Left renal cortex interstitium (tissue), 4 donors: ENCODE data around the gene CKMT1B. TPM values are rescaled to one million over a fixed set of nuclear protein-coding genes. Genes with fewer than 3 reads are reported as not detected.
"Not testable (repeated sequence)": the region's sequence is repeated elsewhere in the genome, so short reads cannot be mapped to it uniquely, and the experiment has no call there.

Experiments
- DNase-seq, 4 donors: peaks; one replicate each; pipeline ENCODE4 v3.0.0-alpha.2; 2013; ENCODE audit warnings: low read depth in 4 of 4, low spot score in 2 of 4, missing footprints in 1 of 4
- polyA plus RNA-seq, 4 donors: library from polyadenylated mRNA; unstranded; fragments of 120-200 nt; gene quantifications; one replicate each; pipeline ENCODE4 v1.2.1, GENCODE V29; 2013; ENCODE audit not compliant: insufficient read length in 4 of 4

The CKMT1B gene
- 1 to 10 TPM; 1.5 to 3.5 (median 2.6) TPM for polyA plus RNA-seq

DNA sequence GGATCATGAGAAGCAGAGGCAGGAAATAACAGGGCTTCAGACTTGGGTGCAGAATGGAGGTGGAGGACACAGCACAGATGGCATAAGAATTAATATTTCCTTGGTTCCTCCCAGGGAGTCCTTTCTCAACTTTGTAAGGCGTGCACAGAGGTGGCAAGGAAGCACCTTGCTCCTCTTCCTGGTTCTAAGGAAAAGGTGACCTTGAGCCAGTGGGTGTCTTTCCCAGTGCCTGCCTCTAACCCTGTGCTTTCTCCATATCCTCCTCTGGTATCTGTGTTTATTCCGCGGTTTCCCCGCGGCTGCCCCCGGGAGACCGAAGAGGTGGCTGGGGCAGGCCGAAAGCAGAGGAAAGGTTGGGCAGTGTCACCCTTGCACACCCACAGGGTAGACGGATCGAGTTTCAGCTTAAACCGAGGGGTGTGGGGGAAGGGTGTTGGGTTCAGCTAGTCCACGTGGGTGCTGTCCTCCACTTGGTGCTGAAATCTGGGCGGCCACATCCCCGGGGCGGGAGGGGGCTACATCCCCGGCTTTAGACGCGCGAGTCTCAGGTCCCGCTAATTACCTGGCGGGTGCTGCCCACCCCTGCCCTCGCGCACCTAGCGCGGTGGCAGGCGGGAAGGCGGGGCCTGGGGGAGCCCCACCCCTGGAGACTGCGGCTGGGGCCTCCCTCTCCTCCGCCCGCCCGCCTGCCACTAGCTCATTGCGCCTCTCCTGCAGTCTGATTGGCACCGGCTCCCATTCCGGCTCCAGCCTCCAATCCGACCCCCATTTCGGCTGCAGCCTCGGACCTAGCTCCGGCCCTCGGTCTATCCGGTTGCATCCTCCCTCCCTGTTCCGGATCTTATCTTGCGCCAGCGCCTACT lies at the start of gene CKMT1B:
Gene CKMT1B (plus strand): TSS at position 700 of the 863 bp plus-strand sequence. CDS start 192 bp downstream, outside the sequence.
- DNase-seq, result not testable (repeated sequence)

DNA sequence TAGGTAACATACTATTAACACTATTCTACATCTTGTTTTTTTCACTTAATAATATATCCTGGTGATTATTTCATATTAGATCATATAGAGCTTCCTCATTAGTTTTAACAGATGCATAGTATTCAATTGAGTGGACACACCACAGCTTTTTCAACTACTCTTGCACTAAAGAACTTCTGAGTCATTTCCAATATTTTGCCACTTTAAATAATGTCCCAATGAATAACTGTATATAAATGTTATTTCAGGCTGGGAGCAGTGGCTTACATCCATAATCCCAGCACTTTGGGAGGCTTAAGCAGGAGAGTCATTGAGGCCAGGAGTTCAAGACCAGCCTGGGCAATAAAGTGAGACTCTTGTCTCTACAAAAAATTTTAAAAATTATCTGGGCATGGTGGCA lies 49.6 kb upstream of the CKMT1B start:
- DNase-seq, result no peak

DNA sequence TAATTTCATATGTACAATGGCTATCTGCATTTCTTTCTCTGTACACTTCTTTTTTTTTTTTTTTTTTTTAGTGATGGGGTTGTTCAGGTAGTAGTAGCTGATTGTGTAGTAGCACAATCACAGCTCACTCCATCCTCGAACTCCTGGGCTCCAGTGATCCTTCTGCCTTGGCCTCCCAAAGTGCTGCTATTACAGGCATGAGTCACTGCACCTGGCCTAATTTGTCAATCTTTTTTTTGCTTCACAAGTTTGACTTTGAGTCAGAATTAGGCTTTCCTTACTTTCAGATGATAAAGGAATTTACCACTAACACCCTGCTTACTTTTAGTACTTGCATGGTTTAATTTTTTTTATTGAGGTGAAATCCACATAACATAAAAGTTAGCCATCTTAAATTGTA lies 48.4 kb upstream of the CKMT1B start:
- no peak for DNase-seq

DNA sequence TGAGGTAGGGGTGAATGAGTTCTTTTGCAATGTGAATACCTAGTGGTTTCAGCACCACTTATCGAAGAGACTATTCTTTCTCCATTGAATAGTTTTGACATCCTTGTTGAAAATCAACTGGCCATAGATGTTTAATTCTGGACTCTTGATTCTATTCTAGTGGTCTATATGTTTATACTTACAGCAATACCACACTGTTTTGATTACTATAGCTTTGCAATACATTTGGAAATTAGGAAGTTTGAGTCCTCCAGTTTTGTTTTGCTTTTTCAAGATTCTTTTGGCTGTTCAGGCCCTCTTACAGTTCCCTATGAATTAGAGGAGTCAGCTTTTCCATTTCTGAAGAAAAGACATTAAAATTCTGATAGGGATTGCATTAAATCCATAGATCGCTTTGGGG lies 46.3 kb upstream of the CKMT1B start:
- DNase-seq, result no peak

DNA sequence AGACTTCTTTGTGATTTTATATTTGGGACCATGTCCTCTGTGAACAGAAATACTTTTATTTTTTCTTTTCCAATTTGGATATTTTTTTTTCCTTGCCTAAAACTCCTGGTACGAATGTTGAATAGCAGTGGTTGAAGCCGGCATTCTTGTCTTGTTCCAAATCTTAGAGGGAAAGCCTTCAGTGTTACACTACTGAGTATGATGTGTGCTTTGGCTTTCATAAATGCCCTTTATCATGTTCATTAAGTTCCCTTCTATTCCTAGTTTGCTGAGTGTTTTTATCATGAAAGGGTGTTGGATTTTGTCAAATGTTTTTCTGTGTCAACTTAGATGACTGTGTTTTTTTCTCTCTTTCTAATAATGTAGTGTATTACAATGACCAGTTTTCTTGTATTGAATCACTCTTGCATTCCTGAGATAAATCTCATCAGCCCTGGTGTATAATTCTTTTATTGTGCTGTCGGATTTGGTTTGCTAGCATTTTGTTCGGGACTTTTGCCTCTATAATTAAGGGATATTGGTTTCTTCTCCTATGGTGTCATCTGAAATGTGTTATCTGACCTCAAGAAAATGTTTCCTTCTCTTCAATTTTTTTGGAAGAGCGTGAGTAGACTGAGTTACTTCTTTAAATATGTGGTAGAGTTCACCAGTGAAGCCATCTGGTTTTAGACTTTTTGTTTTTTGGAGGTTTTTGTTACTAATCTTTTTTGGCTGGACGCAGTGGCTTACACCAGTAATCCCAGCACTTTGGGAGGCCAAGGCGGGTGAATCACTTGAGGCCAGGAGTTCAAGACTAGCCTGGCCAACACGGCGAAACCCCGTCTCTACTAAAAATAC lies 43.1 kb upstream of the CKMT1B start:
- no peak for DNase-seq

DNA sequence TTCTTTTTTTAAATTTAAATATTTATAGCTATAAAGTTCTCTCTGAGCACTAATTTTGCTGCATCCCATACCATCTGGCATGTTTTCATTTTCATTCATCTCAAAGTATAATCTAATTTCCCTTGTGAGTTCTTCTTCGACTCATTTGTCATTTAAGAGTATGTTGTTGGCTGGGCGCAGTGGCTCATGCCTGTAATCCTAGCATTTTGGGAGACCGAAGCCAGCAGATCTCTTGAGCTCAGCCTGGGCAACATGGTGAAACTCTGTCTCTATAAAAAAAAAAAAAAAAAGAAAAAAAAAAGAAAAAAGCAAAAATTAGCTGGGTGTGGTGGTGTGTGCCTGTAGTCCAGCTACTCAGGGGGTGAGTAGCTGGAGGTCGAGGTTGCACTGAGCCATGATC lies 41.6 kb upstream of the CKMT1B start:
- no peak for DNase-seq

DNA sequence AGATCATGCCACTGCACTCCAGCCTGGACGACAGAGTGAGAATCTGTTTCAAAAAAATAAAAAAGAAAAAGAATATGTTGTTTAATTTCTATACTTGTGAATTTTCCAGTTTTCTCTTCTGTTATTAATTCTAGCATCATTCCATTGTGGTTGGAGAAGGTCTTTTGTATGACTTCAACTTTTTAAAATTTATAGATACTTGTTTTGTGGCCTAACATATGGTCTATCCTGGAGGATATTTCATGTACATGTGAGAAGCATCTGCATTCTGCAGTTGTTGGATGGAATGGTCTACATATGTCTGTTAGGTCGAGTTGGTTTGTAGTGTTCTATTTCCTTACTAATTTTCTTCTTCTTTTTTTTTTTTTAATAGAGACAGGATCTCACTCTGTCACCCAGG lies 40.8 kb upstream of the CKMT1B start:
- no peak for DNase-seq

DNA sequence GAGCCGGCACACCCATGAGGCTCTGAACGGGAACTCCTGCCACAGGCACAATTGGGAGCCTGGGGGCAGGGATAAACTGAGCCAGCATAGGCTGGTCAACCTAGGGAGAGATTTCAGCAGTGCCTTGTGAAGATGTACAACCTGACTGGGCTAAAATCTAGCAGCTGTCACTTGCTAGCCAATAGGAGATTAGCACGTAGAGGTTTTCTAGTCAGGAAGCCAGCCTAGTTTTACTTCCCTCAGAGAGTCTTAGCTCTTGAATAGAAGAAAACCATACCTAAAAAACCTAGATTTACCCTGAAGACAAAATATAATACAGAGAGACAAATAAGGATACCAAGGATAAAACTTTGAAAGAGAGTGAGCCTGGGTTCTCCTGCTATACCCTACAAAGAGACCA lies 31.1 kb upstream of the CKMT1B start:
- not testable (repeated sequence) for DNase-seq

DNA sequence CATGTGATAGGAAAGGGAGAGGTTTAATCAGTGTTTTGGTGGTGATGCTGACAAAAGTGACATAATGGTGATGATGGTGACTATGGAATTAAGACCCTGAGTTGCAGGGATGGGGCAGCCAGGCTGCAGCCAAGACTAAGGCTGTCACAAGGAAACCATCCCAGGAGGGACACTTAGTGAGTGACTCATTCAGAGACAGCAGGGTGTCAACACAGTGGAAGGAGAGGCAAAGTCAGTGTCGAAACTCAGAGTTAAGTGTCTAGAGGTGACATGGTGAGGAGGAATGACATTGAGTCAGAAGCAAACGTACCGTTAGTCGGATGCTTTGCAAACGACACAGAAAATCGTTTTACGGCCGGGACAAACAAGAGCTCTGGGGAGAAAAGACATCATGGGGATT lies 30.0 kb upstream of the CKMT1B start:
- DNase-seq, result not testable (repeated sequence)

DNA sequence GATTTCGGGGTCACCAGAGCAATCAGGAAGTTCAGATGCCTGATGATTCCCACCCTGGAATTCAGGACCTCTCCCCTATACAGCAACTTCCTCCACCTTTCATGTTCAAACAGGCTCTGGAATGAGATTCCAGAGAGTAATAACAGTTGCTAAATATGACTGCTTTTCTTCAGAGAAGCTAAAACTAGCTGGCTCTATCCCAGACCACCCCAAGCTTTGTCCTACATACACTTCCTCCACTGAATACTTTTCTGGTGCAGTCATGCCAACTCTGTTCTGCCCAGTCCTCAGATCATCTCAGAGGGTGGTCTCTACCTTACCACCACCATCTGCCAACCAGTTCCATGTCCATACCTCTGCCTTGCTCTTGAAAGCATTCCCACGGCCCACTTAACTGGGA lies 27.2 kb upstream of the CKMT1B start:
- DNase-seq, result not testable (repeated sequence)

DNA sequence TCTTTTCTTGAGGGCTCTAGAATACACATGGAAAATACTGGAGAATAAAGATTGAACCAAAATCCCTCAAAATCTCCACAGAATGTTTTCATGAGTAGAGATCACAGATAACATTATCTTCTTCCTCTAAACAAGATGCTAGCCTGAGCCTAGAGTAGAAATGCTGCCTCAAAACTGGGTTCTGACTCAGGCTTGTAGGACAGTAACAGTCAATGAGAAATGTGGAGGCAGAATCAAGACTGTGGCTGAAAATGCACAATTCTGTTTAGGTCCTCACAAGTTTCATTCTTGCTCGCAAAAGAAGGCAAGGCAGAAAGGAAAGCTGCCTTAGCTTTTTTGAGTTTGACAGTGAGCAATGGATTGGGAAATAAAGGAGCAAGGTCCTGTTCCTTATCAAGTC lies 19.2 kb upstream of the CKMT1B start:
- DNase-seq, result not testable (repeated sequence)

DNA sequence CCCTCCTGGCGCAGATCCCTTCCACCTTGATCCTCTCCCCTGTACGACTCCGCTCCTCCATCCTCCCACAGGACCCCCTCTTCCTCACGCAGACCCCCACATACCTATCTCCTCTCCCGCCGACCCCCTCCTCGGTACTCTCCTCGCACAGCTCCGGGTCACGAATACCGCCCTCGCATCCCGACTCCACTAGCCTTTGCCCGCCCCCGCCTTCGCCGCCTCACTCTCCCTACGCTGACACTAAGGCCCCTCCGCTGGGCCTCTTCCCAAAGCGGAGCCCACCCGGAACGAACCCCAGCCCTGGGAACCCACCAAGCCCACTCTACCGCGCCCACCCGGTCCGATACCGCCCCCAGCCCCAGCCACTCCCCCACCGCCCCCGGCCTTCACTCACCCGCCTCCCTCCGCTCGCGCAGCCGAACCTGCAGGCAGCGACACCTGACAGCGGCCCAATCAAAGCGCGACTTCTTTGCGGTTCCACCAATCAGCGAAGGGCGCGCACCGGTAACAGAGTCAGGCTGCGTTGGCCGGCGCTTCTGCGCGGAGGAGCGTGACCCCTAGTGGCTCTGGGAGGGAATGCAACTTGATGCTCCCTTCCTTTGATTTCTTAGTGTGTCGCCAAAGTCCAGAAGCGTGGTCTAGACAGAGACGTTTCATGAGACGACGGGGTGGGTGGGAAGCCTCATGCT lies 3.9 kb upstream of the CKMT1B start, which contains the start of gene PPIP5K1:
Gene PPIP5K1 (minus strand): TSS at position 431 of the 689 bp plus-strand sequence. CDS start 5,704 bp downstream, outside the sequence.
- not testable (repeated sequence) for DNase-seq

DNA sequence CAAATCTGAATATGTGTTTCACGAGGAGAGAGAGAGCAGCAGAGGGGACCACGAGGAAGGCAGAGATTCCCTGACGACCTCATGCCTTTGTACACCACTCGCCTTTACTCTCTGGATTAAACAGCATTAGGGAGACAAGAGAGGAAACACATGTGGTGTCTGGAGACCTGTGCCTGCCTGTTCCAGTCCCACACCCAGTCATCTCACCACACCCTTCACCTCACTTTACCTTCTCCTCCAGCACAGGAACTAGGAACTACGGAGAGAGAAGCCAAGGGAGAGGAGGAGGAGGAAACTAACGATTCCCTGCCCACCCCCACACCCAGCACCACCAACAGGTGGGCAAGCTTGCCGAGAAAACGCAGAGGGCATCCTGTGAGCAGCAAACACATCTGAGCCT lies 986 bp upstream of the CKMT1B start:
- DNase-seq, result not testable (repeated sequence)

DNA sequence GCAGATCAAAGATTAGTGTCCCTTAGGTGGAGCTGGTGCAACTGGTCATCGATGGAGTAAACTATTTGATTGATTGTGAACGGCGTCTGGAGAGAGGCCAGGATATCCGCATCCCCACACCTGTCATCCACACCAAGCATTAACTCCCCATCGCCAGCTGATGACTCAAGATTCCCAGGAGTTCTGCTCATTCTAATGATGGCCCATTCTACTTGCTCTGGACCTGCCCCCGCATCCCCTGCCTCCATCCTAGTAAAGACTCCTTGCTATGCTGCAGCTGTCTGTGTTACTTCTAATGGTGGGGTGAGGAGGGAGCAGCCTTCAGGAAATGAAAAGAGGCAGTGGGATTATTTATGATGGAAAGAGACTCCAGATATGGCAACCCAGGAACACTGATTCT lies 5.3 kb downstream of the CKMT1B start:
- not testable (repeated sequence) for DNase-seq

DNA sequence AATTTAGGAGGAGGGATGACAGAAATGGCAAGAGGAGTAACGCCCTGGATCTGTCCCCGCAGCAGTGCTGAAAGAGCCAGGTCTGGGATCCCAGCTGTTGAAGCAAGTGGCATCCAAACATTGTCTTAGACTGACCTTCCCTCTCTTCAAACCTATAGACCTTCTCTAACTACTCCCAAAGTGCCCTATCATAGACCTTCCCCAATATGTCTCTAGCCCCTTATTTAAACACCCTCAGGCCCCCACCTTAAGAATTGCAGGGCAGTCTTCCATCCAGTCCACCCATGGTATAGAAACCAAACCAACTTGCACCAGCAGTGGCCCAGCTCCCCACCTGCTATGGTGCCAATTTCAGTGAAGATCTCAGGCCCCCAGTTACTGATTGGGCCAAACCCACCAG lies 6.4 kb downstream of the CKMT1B start:
- DNase-seq, result not testable (repeated sequence)

DNA sequence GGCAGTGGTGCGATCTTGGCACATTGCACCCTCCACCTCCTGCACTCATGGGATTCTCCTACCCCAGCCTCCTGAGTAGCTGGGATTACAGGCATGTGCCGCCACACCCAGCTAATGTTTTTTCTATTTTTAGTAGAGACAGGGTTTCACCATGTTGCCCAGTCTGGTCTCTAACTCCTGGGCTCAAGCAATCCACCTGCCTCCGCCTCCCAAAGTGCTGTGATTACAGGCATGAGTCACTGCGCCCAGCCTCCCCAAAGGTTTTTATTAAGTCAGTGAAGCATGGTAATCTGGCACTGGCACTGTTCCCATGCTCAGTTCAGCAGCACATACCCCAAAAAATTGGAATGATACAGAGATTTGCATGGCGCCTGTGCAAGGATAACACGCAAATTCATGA lies 8.4 kb downstream of the CKMT1B start:
- DNase-seq, result not testable (repeated sequence)

DNA sequence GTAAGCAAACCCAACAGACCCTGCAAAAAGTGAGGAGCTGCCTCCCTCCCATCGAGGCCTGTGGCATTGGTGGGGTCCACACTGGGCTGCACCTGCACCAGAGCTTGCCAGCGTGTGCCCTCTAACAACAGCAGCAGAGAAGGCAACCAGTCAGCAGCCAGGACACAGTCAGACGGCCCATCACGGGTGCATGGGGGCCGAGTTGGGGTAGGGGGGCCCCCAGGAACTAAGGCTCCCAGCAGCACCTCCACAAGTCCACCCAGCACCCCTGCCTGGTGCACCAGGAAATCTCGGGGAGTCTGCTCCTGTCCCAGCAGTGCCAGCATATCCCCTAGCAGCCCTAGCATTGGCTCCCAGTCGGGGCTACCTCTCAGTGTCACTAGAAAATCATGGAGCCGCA lies 23.9 kb downstream of the CKMT1B start:
- not testable (repeated sequence) for DNase-seq

DNA sequence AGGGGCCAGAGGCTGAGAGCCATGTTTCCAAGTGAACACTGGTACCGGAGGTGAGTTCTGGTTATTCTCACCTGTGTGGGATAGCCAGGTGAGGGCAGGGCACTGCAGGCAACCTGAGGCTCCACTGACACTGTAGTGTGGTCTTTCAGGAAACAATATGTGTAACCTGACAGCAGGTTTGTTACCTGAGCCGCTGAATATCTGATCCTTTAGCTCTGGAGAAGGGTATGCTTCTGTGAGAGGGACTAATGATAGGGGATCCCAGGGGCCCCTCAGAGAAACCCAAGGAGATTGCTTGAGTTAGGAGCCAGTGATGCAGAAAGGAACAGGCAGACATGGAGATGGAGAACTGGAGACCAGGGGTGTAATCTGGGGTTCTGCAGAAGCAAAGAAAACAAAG lies 24.9 kb downstream of the CKMT1B start, which contains the start of gene STRC:
Gene STRC (minus strand): TSS at position 101 of the 400 bp plus-strand sequence. CDS start 78 bp downstream, at position 23.
- not testable (repeated sequence) for DNase-seq

DNA sequence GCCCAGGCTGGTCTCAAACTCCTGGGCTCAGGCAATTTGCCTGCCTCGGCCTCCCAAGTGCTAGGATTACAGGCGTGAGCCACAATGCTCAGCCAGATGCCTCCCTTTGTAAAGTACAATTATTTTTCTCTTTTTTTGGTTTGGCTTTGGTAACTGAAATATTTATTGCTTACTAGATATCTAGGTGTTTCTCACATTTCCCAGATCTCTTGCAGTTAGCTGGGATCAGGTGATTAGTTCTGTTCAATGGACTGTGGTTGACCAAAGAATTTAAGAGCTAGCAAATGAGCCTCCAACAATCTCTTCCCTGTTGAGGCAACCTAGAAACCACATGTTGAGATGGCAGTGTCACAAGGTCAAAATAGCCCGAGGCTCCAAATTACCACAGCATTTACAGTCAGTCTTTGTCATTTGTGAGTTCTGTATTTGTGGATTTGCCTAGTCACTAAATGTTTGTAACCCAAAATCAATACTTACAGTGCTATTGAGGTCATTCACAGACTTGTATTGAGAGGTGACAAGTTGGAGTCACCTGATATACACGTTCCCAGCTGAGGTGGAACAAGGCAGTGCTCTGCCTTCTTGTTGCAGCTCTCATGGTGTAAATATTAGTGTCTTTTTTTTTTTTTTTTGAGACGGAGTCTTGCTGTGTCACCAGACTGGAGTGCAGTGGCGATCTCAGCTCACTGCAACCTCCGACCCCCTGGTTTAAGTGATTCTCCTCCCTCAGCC lies 28.4 kb downstream of the CKMT1B start:
- DNase-seq, result not testable (repeated sequence)

DNA sequence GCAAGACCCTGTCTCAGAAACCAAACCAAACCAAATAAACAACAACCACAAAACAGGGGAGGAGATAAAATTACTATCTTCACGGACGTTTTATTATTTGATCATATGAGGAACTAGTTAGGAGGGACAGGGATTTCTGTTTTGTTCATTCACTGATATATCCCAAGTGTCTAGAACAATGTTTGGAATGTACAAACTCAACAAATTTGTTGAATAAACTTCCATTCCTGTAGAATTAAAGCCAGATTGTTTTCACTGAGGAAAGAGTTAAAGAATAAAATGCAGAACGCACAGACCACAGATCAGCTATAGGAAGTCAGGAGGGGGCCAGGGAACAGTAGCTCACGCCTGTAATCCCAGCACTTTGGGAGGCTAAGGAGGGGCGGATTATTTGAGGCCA lies 31.3 kb downstream of the CKMT1B start:
- no peak for DNase-seq
